GM18873 (cell line): ENCODE data around the gene C20orf204.

ENCODE experiments used
- ATAC-seq: cut with Tn5 transposase; IDR thresholded peaks from one replicate; pipeline ENCODE4 v1.9.1; 2021; ENCODE audit warnings: mild to moderate bottlenecking, moderate library complexity, moderate number of reproducible peaks; ENCODE audit not compliant: unreplicated experiment, low FRiP score

The C20orf204 gene

GRCh38 chr20:64025826-64026412 is 10.1 kb upstream of the C20orf204 start:
- no peak for ATAC-seq

- ATAC-seq = no peak
Observed at GRCh38 chr20:64027981-64028685, 7.8 kb upstream of the C20orf204 start.

GRCh38 chr20:64029293-64030117 is 6.5 kb upstream of the C20orf204 start:
- no peak for ATAC-seq

GRCh38 chr20:64030371-64031134 is 5.4 kb upstream of the C20orf204 start:
- no peak for ATAC-seq

GRCh38 chr20:64031822-64032314 is 4.1 kb upstream of the C20orf204 start:
- ATAC-seq = no peak

GRCh38 chr20:64032706-64033624 is 3.0 kb upstream of the C20orf204 start:
- no peak for ATAC-seq

GRCh38 chr20:64033981-64034493 is 1.9 kb upstream of the C20orf204 start:
- ATAC-seq = no peak

- no peak for ATAC-seq
Observed at GRCh38 chr20:64035066-64035932, 683 bp upstream of the C20orf204 start.

GRCh38 chr20:64036346-64037198 is 590 bp downstream of the C20orf204 start:
- ATAC-seq = no peak

- ATAC-seq = no peak
Observed at GRCh38 chr20:64037199-64037497, 1.2 kb downstream of the C20orf204 start.

- no peak for ATAC-seq
Observed at GRCh38 chr20:64037498-64038213, 1.7 kb downstream of the C20orf204 start.

- no peak for ATAC-seq
Observed at GRCh38 chr20:64038224-64038564, 2.2 kb downstream of the C20orf204 start.

- no peak for ATAC-seq
Observed at GRCh38 chr20:64038565-64039292, 2.7 kb downstream of the C20orf204 start.

GRCh38 chr20:64039293-64040160 is 3.5 kb downstream of the C20orf204 start:
- no peak for ATAC-seq

GRCh38 chr20:64040231-64041039 is 4.5 kb downstream of the C20orf204 start:
- no peak for ATAC-seq
